Hippocampal formation (tissue), 2 donors: ENCODE results near the gene CRYBA2.
A peak's percentile ranks its signal among the peaks of the same experiment; 100 is the strongest.

Experiments
- DNase-seq, 2 donors: peaks; one replicate each; lab custom pipeline; 2025; lab: John Stamatoyannopoulos, UW

CRYBA2 gene

GRCh38 chr2:219023045-219023605, 29.9 kb upstream of the CRYBA2 start:
- no peak for DNase-seq

GRCh38 chr2:219022616-219023015, 29.4 kb upstream of the CRYBA2 start:
- no peak for DNase-seq

DNA sequence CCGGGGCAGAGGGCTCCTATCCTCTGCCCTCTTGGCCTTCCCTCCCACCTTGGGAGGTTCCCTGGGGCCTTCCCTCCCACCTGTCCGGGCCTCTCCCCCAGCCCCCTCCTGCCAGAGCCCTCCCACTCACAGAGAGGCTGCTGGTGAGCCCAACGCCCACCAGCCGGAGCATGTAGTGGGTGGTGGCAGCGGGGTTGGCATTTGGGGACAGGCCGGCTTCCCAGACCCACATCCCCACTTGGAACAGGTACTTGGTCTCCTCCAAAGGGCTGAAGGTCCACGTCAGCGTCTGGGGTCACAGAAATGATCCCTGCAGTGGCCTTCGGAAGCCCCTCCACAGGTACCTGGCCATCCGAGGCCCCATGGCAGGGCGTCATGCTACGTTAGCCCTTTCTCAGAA, 28.8 kb upstream of the CRYBA2 start:
- no peak for DNase-seq

DNA sequence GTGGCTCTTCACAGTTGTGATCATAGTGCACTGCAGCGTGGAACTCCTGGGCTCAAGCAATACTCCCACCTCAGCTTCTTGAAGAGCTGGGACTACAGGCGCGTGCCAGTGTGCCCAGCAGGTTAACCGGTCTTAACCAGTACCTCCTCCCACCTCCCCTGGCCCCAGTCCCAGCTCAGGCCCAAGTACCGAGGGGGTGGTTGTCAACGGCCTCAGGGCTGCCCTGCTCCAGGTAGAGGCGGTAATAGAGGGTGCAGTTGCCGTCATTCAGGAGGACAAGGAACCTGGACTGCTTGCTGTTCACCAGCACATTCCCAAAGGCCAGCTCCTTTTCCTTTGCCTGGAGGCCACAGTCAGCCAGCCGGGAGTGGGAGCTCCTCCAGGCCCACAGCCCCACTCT, 28.4 kb upstream of the CRYBA2 start:
- DNase-seq, result no peak

GRCh38 chr2:219020604-219021365, 27.6 kb upstream of the CRYBA2 start:
- no peak for DNase-seq

- no peak for DNase-seq
Measured at GRCh38 chr2:219019436-219019835, 26.2 kb upstream of the CRYBA2 start.

DNA sequence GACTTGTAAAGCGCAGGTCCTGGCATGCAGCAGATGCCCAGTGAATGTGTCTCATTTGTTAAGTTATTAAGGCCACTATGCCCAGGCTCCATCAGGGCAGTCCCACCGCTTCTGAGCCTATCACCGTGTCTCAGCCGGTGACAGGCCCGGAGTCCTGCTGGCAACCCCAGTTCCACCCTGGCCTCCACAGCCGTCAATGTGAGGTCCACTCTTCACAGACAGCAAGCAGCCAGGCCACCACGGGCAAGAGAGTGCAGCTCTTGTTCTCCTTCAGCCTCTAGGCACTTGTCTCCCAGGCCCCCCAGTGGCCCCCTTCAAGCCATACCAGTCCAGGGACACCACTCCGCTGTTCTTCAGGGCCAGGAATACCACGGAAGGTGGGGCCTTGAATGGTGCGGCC, 25.5 kb upstream of the CRYBA2 start:
- no peak for DNase-seq

- no peak for DNase-seq
Measured at GRCh38 chr2:219018286-219018685, 25.1 kb upstream of the CRYBA2 start.

DNA sequence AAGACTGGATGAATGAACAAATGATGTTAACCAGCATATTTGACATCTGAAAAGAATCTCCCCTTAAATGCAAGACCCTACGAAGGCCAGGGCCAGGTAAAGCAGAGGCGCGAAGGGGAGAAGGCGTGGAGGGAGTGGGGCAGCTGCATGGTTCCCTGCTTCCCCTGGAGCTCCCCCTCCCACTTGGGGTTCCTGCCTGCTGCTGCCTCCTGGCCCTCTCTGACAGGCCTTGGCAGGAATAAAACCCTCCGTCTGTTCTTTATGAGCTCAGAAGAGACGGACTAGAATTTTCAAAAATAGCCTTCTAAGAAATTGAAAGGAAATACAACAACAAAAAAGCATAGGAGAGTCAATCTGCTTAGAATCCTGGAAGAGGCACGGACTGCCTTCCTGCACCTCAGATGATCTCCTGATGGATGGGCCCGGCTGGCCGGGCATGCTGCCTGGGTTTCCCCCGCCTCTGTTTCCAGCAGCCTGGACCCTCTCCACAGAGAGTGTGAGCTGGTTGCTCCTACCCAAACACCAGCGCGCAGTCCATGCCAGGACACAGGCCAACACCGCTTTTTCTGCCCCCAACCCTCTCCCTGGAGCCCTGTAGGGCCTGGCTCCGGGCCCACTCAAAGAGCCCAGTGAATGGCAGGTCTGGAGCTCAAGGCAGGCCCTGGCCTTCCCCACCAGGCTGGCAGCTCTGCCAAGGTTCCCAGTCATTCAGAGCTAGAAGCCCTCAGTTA, 24.1 kb upstream of the CRYBA2 start:
- peak; percentile 54 to 56 for DNase-seq

DNA sequence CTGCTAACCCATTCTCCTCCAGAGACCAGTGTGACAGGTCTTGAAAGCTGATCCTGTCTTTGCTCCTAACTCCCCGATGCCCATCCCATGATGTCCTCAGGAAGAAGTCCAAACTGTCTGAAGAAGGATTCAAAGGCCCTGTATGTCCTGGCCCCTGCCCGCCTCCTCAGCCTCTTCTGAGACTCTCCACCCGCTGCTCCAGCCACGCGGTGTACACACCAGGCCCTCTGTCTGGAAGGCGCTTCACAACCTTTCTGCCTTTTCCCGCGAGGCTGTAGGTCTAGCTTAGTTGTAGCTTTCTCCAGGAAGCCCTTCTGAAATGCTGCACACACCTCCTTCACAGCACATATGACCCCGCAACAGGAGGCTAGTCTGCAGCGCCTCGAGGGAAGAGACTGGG, 23.5 kb upstream of the CRYBA2 start:
- no peak for DNase-seq

- no peak for DNase-seq
Measured at GRCh38 chr2:219010873-219011272, 17.7 kb upstream of the CRYBA2 start.

GRCh38 chr2:219010162-219010756, 17.0 kb upstream of the CRYBA2 start:
- no peak for DNase-seq

DNA sequence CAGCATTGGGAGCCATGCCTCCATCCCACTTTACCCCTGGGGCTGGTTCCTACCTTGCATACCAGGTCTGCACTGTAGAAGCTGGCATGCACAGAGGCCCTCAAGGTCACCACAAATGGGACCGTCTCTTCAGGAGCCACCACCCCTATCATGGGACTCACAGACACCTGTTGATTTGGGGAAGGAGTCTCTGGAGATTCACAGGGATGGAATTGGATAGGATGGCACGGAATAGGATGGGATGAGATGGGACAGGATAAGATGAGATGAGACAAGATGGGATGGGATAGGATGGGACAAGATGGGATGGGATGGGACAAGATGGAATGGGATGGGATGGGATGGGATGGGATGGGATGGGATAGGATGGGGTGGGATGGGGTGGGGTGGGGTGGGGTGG, 16.1 kb upstream of the CRYBA2 start:
- DNase-seq, result no peak

- DNase-seq, result no peak
Measured at GRCh38 chr2:219003979-219004378, 10.8 kb upstream of the CRYBA2 start.

DNA sequence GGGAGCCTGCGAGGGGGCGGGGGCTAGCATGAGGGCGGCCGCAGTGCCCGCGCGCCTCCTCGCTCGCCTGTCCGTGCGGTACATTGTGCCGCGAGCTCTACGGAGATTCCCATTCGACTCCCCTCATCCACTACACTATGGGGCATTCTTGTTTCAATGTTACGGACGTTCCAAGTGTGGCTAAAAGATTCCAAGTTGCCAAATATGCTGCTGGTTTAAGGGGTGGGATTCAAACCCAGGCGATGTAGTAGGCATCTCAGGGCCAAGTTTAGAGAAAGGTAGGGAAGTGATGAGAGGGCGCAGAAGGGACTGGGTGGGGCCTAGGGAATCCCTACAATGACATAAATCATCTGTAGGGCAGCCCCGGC, 10.0 kb upstream of the CRYBA2 start:
- no peak for DNase-seq

DNA sequence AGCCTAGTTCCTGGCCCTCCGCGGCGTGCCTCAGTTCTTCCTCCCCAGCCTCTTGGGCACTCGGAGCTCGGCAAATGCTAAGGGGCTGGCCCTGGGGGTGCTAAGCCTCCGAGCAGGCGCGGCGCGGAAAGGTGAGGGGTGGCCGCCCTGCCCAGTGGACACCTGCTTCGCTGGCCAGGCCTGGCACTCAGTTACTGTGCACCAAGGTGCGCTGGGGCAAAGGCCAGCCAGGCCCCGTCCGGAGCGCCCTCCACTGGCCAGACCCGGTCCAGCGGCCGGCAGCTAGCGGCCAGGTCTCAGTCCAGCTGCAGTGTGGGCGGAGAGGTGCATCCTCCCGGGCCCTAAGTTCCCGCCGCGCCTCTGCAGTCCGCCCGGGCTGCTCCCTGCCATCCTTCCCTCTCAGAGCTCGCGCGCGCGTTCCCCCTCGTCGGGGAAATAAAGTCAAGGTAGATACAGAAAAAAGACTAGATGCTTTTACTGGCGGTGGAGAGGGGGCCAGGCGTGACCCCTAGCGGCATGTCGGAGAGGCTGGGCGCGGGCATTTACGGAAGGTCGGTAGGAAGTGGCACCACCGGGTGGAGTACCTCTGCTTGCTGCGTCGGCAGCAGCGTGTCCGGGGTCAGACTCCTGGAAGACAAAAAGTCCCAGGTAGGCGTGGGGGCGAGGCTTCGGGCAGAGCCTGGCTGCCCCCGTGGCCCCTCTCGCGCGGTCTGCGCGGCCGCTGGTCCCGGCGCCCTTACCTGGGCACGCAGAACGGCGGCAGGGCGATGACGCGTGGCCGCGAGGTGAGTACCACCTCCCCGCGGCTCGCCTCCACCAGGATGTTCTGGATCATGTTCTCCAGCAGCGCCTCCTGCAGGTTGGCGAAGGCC, 9.4 kb upstream of the CRYBA2 start:
- DNase-seq, result no peak

DNA sequence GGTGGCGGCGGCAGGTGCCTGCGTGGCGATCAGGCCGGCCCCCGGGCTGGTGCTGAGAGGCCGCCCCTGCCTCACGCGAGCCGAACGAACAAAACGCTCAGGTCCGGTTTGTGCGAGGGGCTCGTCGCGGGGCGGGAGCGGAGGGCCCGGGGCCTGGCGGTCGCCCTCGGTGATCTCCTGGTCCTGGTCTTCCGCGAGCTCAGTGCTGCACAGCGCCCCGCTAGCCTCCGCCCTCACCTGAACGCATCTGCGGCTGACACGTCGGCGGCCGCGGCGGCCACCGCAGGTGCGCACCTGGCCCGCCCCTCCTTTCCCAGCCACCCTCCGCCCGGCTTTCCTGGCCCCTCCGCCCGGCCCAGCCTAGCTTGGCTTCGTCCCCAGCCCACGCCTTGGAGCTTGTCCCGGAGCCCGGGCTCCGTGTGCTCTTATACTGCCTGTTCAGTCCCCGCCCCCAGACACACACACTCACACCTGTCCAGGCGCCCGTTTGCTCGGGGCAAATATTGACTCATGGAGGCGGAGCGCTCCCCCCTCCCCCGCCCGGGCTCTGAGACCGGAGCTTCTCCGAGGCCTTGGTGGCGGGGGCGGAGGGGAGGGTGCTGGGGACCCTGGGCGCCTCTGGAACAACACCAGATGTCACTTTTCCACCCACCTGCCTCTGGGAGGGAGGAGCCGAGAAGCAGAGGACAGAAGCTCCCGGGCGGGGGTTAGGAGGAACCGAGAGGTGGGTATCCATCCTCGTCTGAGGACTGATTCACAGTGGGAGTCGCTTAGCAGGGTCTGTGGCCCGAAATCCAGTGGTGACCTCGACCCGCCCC, 8.6 kb upstream of the CRYBA2 start:
- no peak for DNase-seq

GRCh38 chr2:219001100-219001576, 7.9 kb upstream of the CRYBA2 start:
- DNase-seq, result no peak

DNA sequence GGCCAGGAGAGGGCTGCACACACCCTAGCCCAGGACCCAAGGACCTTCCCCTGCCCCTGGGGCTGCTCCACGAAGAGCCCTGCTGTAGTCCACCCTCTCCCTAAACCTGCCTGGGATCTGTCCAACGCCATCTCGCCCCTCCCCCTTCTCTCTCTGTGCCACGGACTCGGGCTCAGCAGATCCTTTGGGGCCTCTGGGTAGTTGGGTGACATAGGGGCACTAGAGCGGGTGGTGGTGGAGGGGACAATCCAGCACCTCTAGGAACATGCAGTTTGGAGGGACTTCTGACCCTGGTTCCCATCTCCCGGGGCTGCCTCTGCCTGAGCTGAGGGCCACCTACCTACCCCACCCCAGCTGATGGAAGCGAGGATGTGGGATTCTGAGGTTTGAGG, 7.3 kb upstream of the CRYBA2 start:
- DNase-seq, result no peak

GRCh38 chr2:218999881-219000568, 6.8 kb upstream of the CRYBA2 start:
- no peak for DNase-seq
